Activated CD8-positive, alpha-beta memory T cell treated with anti-CD3 and anti-CD28 coated beads, Interleukin-2, amount 50 U/mL, for 24 hours (primary cell): ENCODE data around the gene GAS7.

Source experiments
- DNase-seq: peaks from one replicate; pipeline ENCODE4 v3.0.0-alpha.2; 2020; ENCODE audit errors: extremely low read depth

Gene GAS7

DNA sequence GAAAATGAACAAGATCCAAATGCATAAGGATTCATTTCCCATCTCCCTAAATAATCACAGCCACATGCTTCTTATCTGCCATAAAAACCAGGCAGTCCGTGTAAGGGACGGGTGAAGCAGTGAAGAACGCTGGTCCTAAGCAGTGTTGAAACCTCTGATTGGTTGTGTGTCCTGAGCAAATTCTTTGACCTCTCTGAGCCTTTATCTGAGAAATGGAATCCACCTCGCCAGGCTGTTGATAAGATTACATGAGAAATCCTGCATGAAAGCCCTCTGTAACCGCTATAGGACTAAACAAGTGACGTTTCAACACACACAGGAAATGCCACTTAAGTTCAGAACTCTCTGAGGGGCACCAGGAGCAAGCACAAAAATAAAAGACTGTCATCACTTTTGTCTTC is 26.8 kb downstream of the GAS7 start:
- no peak for DNase-seq

DNA sequence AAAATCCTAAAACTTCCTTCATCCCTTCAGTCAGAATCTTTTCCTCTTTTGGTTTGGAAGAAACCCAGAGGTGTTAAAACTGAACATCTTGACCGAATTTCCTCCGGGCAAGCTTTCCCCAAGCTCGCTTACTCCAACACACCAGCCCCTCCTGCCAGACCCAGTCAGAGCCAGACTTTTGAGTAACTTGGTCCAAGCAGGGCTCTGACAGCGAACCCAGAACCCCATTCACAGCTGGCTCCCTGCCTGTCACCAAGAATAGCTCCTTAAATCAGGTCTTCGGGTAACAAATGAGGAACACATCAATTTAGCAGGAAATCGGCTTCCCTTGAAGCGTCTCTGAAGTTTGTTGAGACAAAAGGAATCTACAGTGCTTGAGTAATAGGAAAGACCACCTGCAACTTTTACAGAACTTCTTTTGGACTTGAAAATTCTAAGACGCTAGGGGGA is 27.3 kb downstream of the GAS7 start:
- no peak for DNase-seq

DNA sequence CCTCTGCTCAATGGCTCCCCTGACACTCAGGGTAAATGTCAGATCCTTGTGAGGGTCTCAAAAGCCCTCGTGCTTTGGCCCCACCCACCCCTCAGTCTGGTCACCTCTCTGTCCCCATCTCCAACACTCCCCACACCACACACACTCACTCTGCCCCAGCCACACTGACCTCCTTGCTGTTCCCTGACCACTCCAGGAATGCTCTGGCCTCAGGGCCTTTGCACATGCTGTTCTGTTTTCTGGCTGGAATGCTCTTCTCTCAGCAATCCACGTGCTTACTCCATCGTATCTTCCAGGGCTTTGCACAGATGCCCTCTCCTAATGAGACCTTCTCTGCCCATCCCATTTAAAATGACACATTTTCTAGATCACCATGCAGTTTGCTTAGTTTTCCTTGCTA is 28.2 kb downstream of the GAS7 start:
- no peak for DNase-seq

DNA sequence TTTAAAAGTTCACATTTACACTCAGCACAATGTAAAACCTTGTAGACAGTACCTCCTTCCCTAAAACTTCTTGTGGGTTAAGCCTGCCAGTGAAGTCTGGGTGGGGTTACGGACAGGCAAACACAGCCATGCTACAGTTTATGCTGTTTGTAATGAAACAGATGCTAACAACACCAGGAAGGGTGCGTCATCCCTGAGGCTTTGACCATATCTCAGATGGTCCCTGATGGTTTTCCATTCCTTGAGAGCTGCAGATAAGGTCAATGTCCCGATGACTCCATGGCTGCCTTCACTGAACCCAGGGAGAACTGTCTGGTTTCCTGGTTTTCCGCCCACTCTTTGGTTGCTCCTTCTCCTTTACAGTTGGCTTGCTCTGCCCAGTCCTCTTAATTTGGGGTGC is 29.1 kb downstream of the GAS7 start:
- no peak for DNase-seq

DNA sequence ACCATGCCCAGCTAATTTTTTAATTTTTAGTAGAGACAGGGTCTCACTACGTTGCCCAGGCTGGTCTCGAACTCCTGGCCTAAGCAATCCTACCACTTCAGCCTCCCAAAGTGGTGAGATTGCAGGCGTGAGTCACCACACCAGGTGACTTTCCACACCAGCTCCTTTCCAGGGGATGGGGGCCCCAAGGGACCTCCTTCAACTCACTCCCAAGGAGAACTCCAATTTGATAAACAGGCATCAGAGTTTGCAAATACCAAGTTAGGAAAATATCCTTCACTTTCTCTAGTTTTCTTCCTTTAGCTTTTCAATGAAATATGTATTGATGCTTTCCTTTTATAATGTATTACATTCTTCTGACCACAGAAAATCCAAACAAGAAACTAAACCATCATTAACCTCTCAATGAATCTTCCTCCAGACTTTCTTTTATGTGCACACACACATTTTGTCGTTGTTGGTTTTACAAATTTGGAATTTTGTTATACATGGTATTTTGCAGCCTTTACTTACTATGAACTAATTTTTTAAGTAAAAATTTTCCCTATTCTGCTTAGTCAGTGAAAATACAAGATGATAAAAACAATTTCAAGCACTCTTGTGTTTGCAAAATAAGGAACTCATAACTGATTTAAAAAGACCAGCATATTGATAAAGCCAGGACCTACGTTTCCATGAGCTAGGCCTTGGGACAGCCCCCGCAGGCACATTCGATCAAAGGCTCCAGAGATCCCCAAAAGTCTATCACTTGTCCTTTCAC is 32.0 kb downstream of the GAS7 start:
- DNase-seq: no peak

DNA sequence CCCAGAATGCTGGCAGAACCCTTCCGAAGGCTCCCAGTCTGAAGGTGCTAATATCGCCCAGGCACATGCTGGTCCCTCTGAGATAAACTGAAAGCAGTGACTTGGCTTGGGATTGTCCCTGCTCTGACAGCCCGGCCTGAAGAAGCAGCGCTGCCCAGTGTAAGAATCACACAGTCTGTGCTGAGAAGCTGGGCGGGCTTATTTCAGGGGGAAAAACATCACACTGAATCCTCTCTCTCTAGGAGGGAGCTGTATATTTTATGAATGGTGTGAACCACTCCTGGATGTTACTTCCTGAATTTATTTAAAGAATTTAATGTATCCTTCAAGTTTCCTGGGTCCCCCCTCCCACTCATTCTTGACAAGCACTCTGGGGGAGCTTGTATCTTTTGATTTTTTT is 36.3 kb downstream of the GAS7 start:
- DNase-seq: no peak

DNA sequence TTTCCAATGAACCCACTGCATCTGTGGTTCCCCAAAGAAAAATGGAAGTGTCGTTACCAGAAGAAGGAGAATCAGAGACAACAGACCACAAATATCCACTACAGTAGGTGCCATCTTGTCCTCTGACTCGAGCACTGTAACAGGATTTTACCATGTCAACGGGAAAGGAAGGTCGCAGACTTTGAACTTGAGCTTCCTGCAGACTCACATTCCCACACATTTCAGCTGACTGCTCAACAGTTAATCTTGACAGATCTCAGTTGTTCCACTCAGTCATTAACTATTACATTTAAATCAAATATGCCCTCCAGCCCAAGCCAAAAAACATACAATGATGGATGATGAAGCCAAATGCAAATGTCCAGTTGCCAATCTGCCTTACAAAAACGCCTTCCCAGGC is 37.0 kb downstream of the GAS7 start:
- no peak for DNase-seq

DNA sequence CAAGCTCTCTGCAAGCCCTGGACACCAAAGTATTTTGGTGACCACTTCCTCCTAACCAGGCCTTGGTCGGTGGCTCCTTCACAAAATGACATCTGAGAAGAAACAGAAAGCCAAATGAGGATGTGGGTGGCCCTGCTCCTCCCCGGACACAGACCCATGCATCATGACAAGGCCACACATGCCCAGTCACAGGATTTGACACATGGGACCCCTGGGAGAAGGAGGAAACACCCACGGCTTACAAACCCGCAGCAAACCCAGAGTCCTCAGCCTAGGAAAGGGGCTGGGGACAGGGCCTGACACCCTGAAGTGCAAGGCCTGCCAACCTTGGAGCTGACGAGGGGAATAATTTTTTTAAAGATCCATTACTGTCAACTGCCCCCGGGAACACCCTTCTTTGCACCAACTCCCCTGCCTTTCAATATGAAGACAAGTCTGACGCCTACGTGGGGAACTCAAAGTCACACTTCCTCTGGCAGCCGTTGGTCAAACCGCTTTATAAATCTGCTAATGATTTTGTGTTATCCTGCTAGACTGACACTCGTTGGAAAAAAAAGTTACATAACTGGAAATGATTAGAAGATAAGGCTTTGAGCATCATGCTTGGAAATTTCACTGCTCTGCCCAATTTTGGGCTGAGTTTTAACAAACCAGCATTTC is 41.3 kb downstream of the GAS7 start:
- DNase-seq: no peak

DNA sequence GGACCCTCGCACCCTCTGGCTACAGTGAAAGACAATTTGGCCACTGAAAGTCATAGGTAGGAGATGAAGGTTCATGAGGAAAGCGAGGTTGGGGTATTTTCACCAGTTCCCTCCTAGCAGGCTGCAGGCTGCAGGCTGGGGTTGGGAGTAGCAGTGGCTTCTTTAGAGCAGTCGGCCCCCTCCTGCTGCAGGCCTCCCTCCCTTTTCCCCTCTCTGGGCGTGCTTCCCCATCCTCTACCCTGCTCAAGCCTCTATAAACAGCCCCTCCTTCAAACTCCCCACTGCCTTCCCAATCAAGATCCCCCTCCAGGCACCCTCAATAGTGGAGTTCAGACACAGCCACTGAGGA is 41.8 kb downstream of the GAS7 start:
- DNase-seq: no peak

DNA sequence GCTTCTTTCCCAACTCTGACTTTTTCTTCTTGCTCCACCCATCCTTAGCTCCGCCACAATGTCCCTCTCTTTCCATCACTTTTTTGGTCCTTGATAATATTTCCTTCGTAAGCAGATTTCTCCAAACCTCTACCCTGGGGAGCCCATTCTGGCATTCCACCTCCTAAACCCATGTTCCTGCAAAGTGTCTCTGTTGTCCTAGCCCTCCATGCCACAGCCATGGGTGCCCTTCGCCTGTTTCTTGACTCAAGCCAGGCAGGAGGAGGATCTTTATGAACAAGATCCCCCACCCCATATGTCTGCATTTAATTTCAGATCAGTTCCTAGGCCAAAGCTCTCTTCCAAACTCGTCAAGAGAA is 42.4 kb downstream of the GAS7 start:
- DNase-seq: no peak

DNA sequence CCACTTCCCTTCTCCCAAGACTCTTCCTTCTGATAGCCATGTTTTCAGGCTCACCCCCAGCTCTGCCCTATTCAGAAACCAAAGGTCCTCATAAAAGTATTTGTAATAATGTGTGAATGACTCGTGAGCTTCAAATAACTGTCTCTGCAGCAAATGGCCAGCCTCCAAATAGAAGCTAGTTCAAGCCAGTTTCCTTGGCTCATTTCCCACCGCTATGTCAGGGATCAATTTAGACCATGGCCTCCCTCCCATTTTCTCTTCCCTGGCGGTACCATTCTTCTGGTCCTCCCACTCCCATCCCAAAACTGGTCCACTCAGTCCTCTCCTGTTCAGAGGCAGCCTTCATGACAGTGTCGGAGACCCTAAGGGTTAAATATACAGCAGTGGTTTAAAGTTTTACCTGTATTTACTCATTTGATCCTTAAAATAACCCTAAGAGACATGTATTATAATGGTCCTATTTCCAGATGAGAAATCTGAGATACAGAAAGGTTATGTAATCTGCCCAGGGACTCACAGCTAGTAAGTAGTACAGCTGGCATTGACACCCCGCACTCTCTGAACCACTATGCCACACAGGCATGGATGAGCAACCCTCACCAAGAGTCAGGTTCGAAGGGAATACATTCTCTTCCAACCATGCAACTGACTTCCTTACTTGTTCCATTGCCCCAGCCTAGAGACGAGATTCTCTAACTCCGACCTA is 42.9 kb downstream of the GAS7 start:
- DNase-seq: no peak

DNA sequence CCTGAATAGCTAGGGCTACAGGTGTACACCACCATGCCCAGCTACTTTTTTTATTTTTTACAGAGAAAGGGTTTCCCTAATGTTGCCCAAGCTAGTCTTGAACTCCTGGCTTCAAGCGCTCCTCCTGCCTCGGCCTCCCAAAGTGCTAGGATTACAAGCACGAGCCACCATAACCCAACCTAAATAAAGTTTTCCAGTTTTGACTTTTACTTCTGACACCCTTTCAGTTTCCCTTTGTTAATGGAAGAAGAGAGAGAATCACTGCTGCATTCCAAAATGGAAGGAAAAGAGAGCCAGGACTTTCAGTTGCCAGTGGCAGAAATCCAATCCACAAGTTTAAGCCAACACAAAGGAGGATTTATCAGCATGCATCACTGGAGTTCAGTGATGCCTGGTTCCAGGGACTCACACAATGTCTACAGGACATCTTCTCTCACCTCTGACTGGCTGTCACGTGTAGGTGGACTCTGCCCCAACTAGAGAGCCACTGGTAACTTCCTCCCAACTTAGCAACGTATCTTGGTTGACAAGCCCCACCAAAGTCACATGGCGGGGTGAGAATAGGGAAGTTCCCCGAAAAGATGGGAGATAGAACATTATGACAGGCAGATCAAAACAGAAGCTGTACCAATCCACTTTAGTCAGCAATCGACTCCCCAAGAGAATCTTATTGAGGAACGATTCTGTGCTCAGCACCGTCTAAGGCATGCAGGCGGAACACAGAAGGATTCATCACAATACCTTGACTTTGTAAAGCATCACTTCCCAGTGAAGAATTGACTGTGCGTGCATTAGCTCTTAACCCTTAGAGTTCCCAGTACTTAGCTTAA is 46.5 kb downstream of the GAS7 start:
- no peak for DNase-seq

DNA sequence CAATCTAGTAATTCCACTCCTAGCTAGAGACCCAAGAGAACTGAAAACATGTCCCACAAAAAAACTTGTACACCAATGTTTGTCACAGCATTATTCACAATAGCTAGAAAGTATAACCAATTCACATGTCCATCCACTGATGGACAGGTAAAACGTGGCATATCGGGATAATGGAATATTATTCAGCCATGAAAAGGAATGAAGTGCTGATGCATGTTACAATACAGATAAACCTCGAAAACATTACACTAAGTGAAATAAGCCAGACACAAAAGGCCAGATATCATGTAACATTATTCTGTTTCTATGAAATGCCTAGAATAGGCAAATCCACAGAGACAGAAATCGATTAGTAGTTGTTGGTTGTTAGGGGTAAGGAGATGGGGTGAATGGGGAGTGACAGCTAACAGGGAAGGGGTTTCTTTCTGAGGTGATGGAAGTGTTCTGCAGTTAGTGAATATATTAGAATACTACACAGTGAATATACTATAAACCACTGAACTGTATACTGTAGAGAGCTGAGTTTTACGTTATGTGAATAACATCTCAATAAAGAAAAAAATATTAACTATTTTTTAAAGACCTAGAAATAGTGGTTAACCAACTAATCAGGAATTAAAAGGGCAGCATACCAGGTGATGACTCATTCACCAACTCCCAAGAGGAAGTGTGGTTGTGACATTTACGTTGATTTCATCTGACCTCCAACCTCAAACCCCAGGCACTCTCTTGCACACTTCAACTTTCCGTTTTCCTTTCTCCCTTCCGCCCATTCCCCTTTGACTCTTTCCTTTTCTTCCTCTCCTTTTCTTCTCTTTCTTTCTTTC is 48.6 kb downstream of the GAS7 start:
- no peak for DNase-seq

DNA sequence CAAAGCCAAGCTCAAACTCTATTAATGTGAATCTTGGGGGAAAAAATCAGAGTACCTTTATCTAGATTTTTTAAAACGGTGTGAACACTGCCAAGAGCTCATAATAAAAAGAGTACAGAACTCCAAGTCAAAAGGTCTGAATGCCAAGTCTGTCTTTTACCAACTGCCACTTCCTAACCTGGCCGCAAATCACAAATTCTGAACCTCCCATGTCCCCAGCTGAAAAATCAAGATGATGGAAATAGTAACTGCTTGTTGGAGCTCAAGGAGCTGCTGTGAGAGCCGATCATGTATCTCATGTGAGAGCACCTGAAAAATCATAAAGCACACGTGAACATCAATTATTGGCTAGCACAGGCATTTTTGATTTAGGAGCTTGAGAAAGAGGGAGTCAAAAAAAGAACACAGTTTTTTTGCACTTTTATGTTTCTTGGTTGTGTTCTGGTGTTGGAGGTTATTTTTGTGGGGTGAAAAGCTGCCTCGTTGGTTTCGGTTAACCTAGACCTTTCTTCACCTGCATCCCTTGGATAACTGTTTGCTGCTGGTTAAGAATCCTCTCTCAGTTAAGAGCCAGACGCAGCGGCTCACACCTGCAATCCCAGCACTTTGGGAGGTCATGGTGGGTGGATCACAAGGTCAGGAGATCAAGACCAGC is 50.5 kb downstream of the GAS7 start:
- DNase-seq: no peak

DNA sequence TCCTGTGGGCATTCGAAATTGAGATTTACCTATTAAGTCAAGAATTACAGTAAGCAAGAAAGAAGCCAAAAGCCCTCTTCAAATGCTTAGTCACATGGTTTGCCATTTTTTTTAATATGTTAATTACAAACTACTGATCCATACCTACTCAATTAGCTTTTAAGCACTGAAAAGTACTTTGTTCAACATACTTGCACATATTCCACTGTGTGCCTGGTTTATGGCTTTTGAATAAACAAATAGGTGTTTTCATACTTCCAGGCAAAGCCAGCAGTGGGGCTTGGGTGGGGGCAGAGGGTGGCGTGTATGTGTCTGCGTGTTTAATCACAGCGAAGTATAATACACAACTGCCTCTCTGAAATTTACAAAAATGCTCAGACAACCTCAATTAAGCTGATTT is 51.4 kb downstream of the GAS7 start:
- no peak for DNase-seq

DNA sequence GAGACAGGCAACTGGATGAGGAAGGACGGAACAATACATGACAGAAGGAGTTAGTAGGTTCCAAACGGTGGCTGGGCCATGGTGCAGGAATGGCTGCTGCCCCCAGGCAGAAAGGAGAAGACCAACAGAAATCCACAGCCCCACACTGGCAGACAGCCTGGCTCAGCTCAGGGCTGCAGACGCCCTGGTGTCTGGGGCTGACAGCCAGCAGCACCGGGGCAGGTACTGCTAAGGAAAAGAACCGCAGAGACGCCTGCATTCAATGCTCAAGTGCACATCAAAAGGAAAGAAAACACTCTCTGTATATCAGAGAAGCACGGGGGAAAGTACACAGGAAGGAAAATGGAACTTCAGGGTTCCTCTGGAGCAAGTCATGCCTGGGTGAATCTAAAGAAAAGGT is 53.4 kb downstream of the GAS7 start:
- DNase-seq: no peak

DNA sequence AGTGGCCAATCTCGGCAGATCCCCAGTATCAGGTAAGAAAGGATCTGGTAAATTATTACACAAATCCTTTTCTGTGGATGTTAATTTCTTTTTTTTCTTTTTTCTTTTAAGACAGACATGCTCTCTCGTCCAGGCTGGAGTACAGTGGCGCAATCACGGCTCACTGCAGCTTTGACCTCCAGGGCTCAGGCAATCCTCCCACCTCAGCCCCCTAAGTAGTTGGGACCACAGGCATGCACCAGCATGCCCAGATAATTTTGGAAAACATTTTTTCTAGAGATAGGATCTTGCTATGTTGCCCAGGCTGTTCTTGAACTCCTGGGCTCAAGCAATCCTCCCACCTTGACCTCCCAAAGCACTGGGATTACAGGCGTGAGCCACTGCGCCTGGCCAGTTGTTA is 54.0 kb downstream of the GAS7 start:
- DNase-seq: no peak

DNA sequence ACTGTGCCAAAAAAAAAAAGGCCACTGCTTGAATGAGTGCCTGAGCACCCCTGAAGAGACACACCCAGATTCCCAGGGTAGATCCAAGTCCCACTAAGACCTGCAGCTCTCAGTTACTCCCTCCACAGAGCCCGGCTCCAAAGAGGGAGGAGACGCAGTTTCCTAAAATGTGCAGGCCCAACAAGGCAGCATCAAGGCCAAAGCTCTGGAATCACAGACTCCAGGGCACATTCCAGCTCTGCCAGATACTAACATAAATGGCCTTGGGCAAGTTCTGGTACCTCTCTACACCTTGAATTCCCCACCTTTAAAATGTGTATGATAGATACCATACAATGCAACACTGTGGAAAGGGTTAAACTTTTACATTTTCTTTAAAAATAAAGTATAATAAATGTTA is 57.0 kb downstream of the GAS7 start:
- DNase-seq: no peak

DNA sequence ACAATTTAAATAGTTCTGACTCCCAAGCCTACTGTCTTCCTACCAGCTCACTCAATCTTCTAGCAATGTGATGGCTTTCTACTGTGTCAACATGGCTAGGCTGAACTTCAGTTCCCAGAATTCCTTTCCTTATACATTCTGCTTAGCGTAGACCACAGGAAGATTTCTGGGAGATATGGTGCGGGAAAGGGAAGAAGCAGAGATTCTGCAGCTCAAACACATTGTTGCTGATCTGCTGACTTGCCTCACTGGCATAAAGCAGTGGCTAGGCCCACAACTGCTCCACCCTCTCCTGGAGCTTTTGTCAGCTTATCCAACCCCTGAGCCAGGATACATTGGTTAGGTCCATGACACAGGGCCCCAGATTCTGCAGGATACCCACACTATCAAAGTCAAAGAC is 58.8 kb downstream of the GAS7 start:
- no peak for DNase-seq

DNA sequence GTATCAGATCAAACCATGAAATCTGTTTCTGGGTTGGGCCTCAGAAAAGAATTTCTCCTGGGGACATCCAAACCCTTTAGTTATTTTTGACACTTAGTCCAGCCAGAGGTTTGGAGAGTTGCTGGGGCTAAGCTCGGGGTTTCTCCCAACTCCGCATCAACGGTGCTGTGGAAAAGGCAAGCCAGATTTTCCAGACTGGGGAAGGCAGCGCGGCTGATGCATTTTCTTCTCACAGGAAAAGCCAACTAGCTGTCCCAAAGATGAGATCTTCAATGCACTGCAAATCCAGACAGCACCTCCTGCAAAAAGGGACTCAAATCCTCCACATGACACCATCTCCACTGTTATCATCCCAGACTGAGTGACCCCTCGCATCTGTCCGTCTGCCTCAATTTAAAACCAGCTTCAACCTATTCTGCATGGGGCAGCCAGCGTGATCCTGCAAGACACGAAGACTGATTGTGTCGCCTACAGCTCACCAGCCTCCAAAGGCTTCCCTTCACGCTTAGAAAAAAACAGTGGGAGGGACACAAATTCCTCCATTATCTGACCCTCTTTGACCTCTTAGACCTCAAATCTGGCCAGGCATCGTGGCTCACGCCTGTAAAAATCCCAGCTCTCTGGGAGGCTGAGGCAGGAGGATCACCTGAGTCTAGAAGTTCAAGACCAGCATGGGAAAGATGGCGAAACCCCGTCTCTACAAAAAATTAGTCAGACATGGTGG is 62.0 kb downstream of the GAS7 start:
- no peak for DNase-seq
